ENCODE data around the gene APOL1. TPM values are rescaled to one million over a fixed set of nuclear protein-coding genes. Genes with fewer than 3 reads are reported as not detected.
"Not testable (repeated sequence)": the region's sequence is repeated elsewhere in the genome, so short reads cannot be mapped to it uniquely, and the experiment has no call there.

The APOL1 gene, protein sequence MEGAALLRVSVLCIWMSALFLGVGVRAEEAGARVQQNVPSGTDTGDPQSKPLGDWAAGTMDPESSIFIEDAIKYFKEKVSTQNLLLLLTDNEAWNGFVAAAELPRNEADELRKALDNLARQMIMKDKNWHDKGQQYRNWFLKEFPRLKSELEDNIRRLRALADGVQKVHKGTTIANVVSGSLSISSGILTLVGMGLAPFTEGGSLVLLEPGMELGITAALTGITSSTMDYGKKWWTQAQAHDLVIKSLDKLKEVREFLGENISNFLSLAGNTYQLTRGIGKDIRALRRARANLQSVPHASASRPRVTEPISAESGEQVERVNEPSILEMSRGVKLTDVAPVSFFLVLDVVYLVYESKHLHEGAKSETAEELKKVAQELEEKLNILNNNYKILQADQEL
- 1.7 to 1.9 TPM (median 1.7 TPM) in 3 replicates for total RNA-seq

DNA sequence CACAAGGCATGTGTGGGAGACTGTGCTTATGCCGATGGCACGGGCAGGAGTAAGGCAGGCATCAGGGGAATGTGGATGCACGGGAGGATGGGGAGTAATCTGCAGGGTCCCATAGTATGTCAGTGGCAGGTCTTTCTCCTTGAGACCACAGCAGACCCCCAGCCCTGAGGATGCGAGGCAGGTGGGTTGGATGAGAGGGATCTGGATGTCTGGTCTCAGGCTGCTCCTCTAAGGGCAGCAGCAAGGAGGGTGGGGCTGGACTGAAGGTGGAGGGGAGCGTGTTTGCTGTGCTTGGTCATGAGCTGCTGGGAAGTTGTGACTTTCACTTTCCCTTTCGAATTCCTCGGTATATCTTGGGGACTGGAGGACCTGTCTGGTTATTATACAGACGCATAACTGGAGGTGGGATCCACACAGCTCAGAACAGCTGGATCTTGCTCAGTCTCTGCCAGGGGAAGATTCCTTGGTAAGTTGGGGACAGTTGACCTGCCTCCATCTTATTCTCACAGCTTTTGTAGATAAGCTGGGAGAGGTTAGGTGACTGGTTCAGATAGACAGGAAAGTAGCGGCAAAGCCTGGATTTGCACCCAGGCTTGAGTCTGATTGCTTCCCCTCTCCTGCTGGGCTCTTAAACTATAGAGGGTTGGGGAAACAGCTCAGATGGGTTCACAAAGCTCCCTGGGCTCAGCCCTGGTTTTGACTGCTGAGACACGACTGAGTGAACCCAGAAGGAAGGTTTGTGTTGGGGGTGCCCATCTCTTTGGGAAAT, at the start of gene APOL1:
Gene APOL1 (plus strand): TSS at position 380 of the 769 bp plus-strand sequence. CDS start 1,823 bp downstream, outside the sequence.
- H3K27me3 Mint-ChIP-seq (ENCODE audit: low read depth), result peaks cover 12% of the 10 kb centered on the region
- peaks cover 18% of the 10 kb centered on the region for H3K9me3 Mint-ChIP-seq
- H3K4me1 Mint-ChIP-seq, result peaks cover 27% of the 10 kb centered on the region
- TF ChIP-seq CTCF (IDR thresholded peaks at IDR 0.05; ENCODE audit: unreplicated experiment), result no peak
- H3K27ac Mint-ChIP-seq, result peak within 1 kb of the TSS; percentile 61
- DNase-seq (ENCODE audit: low spot score in 2 of 2, unreplicated experiment in 2 of 2), result no peak
- H3K36me3 Mint-ChIP-seq, result peaks cover 5% of the 10 kb centered on the region
- H3K4me3 Mint-ChIP-seq, result no peak within 1 kb of the TSS

DNA sequence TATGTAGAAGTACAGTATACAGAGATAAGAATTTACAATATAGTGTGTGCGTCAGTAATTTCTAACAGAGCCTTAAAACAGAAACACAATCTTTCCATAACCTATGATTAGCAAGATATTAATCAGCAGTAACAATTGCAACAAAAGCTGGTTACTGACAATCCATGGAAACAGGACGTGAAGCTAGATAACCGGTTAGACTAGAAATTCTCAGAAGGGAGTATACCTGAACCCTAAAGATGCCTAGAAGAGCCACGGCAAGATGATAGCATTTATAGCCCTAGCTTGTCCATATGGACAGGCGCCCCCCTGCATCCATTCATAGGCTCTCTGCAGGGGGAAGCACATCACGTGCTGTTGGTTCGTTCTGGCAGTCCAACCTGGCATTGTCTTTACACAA, 49.5 kb upstream of the APOL1 start:
- not testable (repeated sequence) for DNase-seq (ENCODE audit: low spot score in 2 of 2, unreplicated experiment in 2 of 2); H3K27me3 Mint-ChIP-seq (ENCODE audit: low read depth); H3K36me3 Mint-ChIP-seq; H3K9me3 Mint-ChIP-seq
- H3K4me1 Mint-ChIP-seq, result peaks cover 68% of the 10 kb centered on the region
- peak overlapping the region; percentile 36 for H3K4me3 Mint-ChIP-seq
- peak overlapping the region; percentile 97 for H3K27ac Mint-ChIP-seq

DNA sequence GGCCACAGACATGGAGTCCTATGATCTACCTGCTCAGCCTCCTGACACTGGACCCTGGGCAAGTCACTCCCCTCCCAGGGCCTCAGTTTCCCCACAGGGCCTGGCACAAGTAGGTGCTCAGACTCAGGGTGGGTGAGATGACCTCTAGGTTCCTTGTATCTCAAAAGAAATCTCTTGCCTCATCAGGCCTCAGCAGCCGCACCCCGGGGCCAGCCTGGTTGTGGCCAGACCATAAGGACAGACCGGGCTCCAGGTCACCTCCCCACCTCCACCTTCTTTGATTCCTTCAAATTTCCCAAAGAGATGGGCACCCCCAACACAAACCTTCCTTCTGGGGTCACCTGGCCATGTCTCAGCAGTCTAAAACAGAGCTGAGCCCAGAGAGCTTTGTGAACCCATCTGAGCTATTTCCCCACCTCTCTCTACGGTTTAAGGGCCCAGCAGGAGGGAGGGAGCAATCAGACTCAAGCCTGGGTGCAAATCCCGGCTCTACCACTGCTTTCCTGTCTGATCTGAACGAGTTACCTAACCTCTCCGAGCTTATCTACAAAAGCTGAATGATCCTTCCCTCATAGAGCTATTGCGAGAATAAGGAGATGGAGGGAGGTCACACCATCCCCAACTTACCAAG, 48.8 kb upstream of the APOL1 start:
- H3K4me3 Mint-ChIP-seq, result no peak overlapping the region

DNA sequence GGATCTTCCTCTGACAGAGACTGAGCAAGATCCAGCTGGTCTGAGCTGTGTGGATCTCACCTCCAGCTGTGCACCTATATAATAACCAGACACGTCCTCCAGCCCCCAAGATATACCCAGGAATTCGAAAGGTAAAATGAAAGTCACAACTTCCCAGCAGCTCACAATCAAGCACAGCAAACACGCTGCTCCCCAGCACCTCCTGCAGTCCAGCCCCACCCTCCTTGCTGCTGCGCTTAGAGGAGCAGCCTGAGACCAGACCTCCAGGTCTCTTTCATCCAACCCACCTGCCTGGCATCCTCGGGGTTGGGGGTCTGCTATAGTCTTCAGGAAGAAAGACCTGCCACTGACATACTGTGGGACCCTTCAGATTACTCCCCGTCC, 48.3 kb upstream of the APOL1 start:
- peak overlapping the region; percentile 13 for H3K27ac Mint-ChIP-seq
- H3K4me3 Mint-ChIP-seq, result no peak overlapping the region
- peaks cover 5% of the 10 kb centered on the region for H3K36me3 Mint-ChIP-seq
- no peaks in the 10 kb centered on the region for H3K27me3 Mint-ChIP-seq (ENCODE audit: low read depth)
- H3K9me3 Mint-ChIP-seq, result peaks cover 8% of the 10 kb centered on the region
- H3K4me1 Mint-ChIP-seq, result peaks cover 61% of the 10 kb centered on the region
- TF ChIP-seq CTCF (IDR thresholded peaks at IDR 0.05; ENCODE audit: unreplicated experiment), result no peak
- no peak for DNase-seq (ENCODE audit: low spot score in 2 of 2, unreplicated experiment in 2 of 2)

More for the DNA sequence above, 48.8 kb upstream of the APOL1 start:
- no peak for DNase-seq (ENCODE audit: low spot score in 2 of 2, unreplicated experiment in 2 of 2)
- H3K27me3 Mint-ChIP-seq (ENCODE audit: low read depth), result no peaks in the 10 kb centered on the region
- H3K36me3 Mint-ChIP-seq, result peaks cover 1% of the 10 kb centered on the region
- H3K27ac Mint-ChIP-seq, result peak overlapping the region; percentile 97
- TF ChIP-seq CTCF (IDR thresholded peaks at IDR 0.05; ENCODE audit: unreplicated experiment), result no peak
- peaks cover 65% of the 10 kb centered on the region for H3K4me1 Mint-ChIP-seq
- peaks cover 4% of the 10 kb centered on the region for H3K9me3 Mint-ChIP-seq

- not testable (repeated sequence) for H3K27me3 Mint-ChIP-seq (ENCODE audit: low read depth); H3K27ac Mint-ChIP-seq; H3K4me3 Mint-ChIP-seq; H3K36me3 Mint-ChIP-seq; DNase-seq (ENCODE audit: low spot score in 2 of 2, unreplicated experiment in 2 of 2)
- Mint-ChIP-seq H3K4me1 (peaks cover 59% of the 10 kb centered on the region), H3K9me3 (peaks cover 16% of the 10 kb centered on the region)
These were observed 47.4 kb upstream of the APOL1 start for GRCh38 chr22:36205573-36205972.

- peaks cover 61% of the 10 kb centered on the region for H3K4me1 Mint-ChIP-seq
- peaks cover 20% of the 10 kb centered on the region for H3K9me3 Mint-ChIP-seq
- DNase-seq (ENCODE audit: low spot score in 2 of 2, unreplicated experiment in 2 of 2), result no peak
- H3K36me3 Mint-ChIP-seq, result peaks cover 8% of the 10 kb centered on the region
- H3K27me3 Mint-ChIP-seq (ENCODE audit: low read depth), result no peaks in the 10 kb centered on the region
- H3K27ac Mint-ChIP-seq, result peak overlapping the region; percentile 68
- TF ChIP-seq CTCF (IDR thresholded peaks at IDR 0.05; ENCODE audit: unreplicated experiment), result no peak
- no peak overlapping the region for H3K4me3 Mint-ChIP-seq
These were observed 46.7 kb upstream of the APOL1 start for GRCh38 chr22:36206255-36206654.
